Neural cell (in vitro differentiated cells): ENCODE data around the gene APOL5. TPM values are rescaled to one million over a fixed set of nuclear protein-coding genes. Genes with fewer than 3 reads are reported as not detected.

ENCODE experiments used
- H2AFZ ChIP-seq: fragments of 200-600, 300-800 bp; sonication (generic), shearing (Covaris generic); 2 replicates; pipeline ENCODE4 v1.6.0; 2014; ENCODE audit warnings: low read depth, mild to moderate bottlenecking, antibody characterized with exemption, low read length, moderate library complexity
- H3F3A ChIP-seq: fragments of 200-600 bp; shearing (Covaris generic); 2 replicates; pipeline ENCODE4 v1.6.1; 2016; ENCODE audit warnings: mild to moderate bottlenecking, moderate library complexity, mixed read lengths, antibody characterized with exemption, low read length; ENCODE audit not compliant: insufficient read depth, poor library complexity, severe bottlenecking
- H3K27ac ChIP-seq: fragments of 200-600, 300-800 bp; sonication (generic), shearing (Covaris generic); 2 replicates; pipeline ENCODE4 v1.5.1; 2014; ENCODE audit warnings: mild to moderate bottlenecking, low read length, moderate library complexity
- H3K27me3 ChIP-seq: fragments of 300-800, 200-600 bp; sonication (generic), shearing (Covaris generic); 2 replicates; pipeline ENCODE4 v1.6.0; 2014; ENCODE audit warnings: mild to moderate bottlenecking, low read depth, low read length, moderate library complexity; ENCODE audit not compliant: insufficient read depth
- H3K36me3 ChIP-seq: fragments of 300-800, 200-600 bp; sonication (generic), shearing (Covaris generic); 2 replicates; pipeline ENCODE4 v1.5.1; 2014; ENCODE audit warnings: mild to moderate bottlenecking, antibody characterized with exemption, low read length, moderate library complexity; ENCODE audit not compliant: insufficient read depth
- H3K4me2 ChIP-seq: fragments of 300-800, 200-600 bp; sonication (generic), shearing (Covaris generic); 2 replicates; pipeline ENCODE4 v1.6.0; 2014; ENCODE audit warnings: mild to moderate bottlenecking, low read length
- H3K4me3 ChIP-seq: fragments of 300-800, 200-600 bp; sonication (generic), shearing (Covaris generic); 2 replicates; pipeline ENCODE4 v1.5.1; 2014; ENCODE audit warnings: mild to moderate bottlenecking, low read length, moderate library complexity
- H3K79me2 ChIP-seq: fragments of 200-600 bp; shearing (Covaris generic); replicated peaks from 2 replicates; pipeline ENCODE4 v1.6.0; 2014; ENCODE audit warnings: mild to moderate bottlenecking, low read length, moderate library complexity; ENCODE audit not compliant: insufficient read depth
- H3K9ac ChIP-seq: fragments of 300-800, 200-600 bp; sonication (generic), shearing (Covaris generic); 2 replicates; pipeline ENCODE4 v1.6.1; 2016; ENCODE audit warnings: mild to moderate bottlenecking, low read length, mixed read lengths
- H3K9me2 ChIP-seq: fragments of 200-600 bp; shearing (Covaris generic); 2 replicates; pipeline ENCODE4 v1.6.1; 2016; ENCODE audit warnings: mild to moderate bottlenecking, low read length, mixed read lengths; ENCODE audit not compliant: insufficient read depth
- H3K9me3 ChIP-seq: fragments of 200-600, 300-800 bp; sonication (generic), shearing (Covaris generic); 2 replicates; pipeline ENCODE4 v1.6.1; 2016; ENCODE audit warnings: mild to moderate bottlenecking, mixed run types, low read length, moderate library complexity, mixed read lengths
- H4K20me1 ChIP-seq: fragments of 200-600 bp; shearing (Covaris generic); 2 replicates; pipeline ENCODE4 v1.6.1; 2016; ENCODE audit warnings: mild to moderate bottlenecking, mixed run types; ENCODE audit not compliant: insufficient read depth
- EP300 ChIP-seq: fragments of 450-650 bp; conservative IDR thresholded peaks from 2 replicates; pipeline ENCODE4 v1.6.1; 2014; ENCODE audit warnings: antibody characterized with exemption, mild to moderate bottlenecking, moderate library complexity; ENCODE audit not compliant: poor library complexity, severe bottlenecking
- EZH2 ChIP-seq: fragments of 200-600, 300-800 bp; shearing (Covaris generic), sonication (generic); IDR thresholded peaks from 2 replicates; pipeline ENCODE4 v1.6.1; 2014; ENCODE audit warnings: antibody characterized with exemption, low read length, borderline replicate concordance, mild to moderate bottlenecking; ENCODE audit not compliant: insufficient read depth, poor library complexity, severe bottlenecking
- MXI1 ChIP-seq: fragments of 450-650 bp; conservative IDR thresholded peaks from 2 replicates; pipeline ENCODE4 v1.6.1; 2014; ENCODE audit warnings: antibody characterized with exemption, mild to moderate bottlenecking; ENCODE audit not compliant: poor library complexity, severe bottlenecking
- POLR2AphosphoS5 ChIP-seq: IDR thresholded peaks from 2 replicates; pipeline ENCODE4 v1.6.1; 2012
- RAD21 ChIP-seq: fragments of 450-650 bp; conservative IDR thresholded peaks from 2 replicates; pipeline ENCODE4 v1.6.1; 2014; ENCODE audit warnings: antibody characterized with exemption, mild to moderate bottlenecking, moderate library complexity
- SMC3 ChIP-seq: fragments of 450-650 bp; conservative IDR thresholded peaks from 2 replicates; pipeline ENCODE4 v1.6.1; 2014; ENCODE audit warnings: antibody characterized with exemption, mild to moderate bottlenecking, moderate library complexity; ENCODE audit not compliant: poor library complexity
- TAF1 ChIP-seq: IDR thresholded peaks from 2 replicates; pipeline ENCODE4 v1.6.1; 2012; ENCODE audit warnings: low read depth
- polyA plus RNA-seq: library from polyadenylated mRNA; depleted of rRNA; stranded (reverse); fragments of >200 nt; gene quantifications from 2 replicates; pipeline ENCODE4 v1.2.3, GENCODE V29; 2014
- TF ChIP-seq, protein P1 (sequence below): fragments of 450-650 bp; IDR thresholded peaks from 2 replicates; pipeline ENCODE4 v1.5.1; 2014; ENCODE audit warnings: antibody characterized with exemption, mild to moderate bottlenecking, moderate library complexity; ENCODE audit not compliant: poor library complexity, severe bottlenecking
- TF ChIP-seq, protein P2 (sequence below): IDR thresholded peaks from 2 replicates; pipeline ENCODE4 v1.6.1; 2012; ENCODE audit warnings: borderline replicate concordance

APOL5 gene
- polyA plus RNA-seq, 1 donor from 2014 or later: not detected

DNA sequence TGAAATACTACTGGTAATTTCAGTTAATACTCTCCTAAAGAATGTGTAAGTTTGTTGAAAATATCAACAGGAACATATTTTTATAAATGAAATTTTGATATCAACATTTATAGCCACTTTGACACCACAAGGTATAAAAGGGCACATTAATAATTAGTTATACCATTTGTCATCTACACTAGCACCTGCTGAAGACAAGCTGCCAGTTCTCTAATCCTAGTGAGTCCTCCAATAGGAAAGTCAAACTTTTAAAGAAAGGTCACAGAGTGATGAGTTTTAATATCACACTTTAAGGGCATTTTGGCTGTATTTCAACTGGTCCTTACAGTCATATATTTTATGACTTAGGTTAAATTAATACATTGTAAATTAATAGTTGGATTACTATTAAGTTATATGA lies 52.3 kb downstream of the APOL5 start:
- Histone ChIP-seq H3K4me3 (no peak overlapping the region), H2AFZ (no peak overlapping the region), H3K79me2 (peaks cover 9% of the 10 kb centered on the region), H3K36me3 (peaks cover 11% of the 10 kb centered on the region), H3F3A (no peaks in the 10 kb centered on the region), H3K9me2 (no peaks in the 10 kb centered on the region), H4K20me1 (peaks cover 2% of the 10 kb centered on the region), H3K27me3 (no peaks in the 10 kb centered on the region), H3K9ac (no peak overlapping the region), H3K4me2 (no peak overlapping the region), H3K9me3 (no peaks in the 10 kb centered on the region), H3K27ac (no peak overlapping the region)
- TF ChIP-seq RAD21: no peak
- TF ChIP-seq MXI1: no peak
- no peak for TF ChIP-seq TAF1
- no peak for TF ChIP-seq EP300

DNA sequence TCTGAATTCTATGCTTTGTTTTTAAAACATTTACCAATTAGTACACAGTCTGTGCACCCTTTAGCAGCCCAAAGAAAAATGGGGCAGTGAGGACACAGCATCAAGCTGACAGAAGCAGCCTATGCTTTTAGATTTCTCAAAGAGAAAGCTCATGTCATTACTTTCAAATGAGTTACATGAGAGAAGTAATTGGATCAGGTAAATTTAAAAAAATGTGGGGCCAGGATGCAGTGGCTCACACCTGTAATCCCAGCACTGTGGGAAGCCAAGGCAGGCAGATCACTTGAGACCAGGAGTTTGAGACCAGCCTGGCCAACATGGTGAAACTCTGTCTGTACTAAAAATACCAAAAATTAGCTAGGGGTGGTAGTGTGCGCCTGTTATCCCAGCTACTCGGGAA lies 57.7 kb downstream of the APOL5 start:
- no peak overlapping the region for H3K9ac ChIP-seq
- no peaks in the 10 kb centered on the region for H3K9me3 ChIP-seq
- H3K79me2 ChIP-seq: peaks cover 9% of the 10 kb centered on the region
- no peak overlapping the region for H3K27ac ChIP-seq
- H3K4me3 ChIP-seq: no peak overlapping the region
- no peak overlapping the region for H3K4me2 ChIP-seq
- H3K9me2 ChIP-seq: no peaks in the 10 kb centered on the region
- peaks cover 11% of the 10 kb centered on the region for H4K20me1 ChIP-seq
- no peaks in the 10 kb centered on the region for H3K27me3 ChIP-seq
- H3K36me3 ChIP-seq: peaks cover 11% of the 10 kb centered on the region
- TF ChIP-seq TAF1: no peak
- no peaks in the 10 kb centered on the region for H3F3A ChIP-seq
- H2AFZ ChIP-seq: no peak overlapping the region

DNA sequence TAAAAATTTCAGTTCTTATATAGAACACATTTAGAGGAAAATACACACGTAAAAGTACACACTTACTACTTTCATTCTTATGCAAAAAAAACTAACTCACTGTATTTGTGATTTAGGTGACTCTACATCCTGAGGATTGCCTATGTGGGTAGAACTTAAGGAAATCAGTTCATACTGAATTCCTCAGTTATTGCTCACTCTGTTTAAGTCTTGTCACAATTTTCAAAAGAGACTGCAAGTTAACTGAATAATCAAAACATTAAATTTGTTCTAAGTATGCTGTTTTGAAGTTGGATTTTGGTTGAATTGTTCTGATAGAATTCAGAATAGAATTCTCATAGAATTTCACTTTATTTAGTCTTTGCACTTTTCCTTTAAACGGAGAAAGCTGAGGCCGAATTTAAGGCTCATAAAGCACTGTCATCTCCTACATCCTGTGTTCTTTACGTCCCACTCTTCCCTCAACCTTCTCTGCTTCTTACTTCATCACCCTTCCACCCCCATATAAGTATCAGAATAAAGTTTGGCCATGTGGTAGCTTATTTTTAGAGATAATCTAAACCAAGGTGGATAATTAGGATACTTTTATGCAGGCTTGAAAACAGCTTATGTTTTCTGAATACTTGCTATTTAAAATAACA lies 59.8 kb downstream of the APOL5 start:
- Histone ChIP-seq H4K20me1 (peaks cover 17% of the 10 kb centered on the region), H3K9me2 (no peaks in the 10 kb centered on the region), H3K27me3 (no peaks in the 10 kb centered on the region), H3K4me3 (no peak overlapping the region), H3K9ac (no peak overlapping the region), H3K79me2 (peaks cover 19% of the 10 kb centered on the region), H3F3A (no peaks in the 10 kb centered on the region), H2AFZ (no peak overlapping the region), H3K9me3 (no peaks in the 10 kb centered on the region), H3K27ac (no peak overlapping the region), H3K4me2 (no peak overlapping the region), H3K36me3 (peaks cover 16% of the 10 kb centered on the region)
- no peak for TF ChIP-seq MXI1
- no peak for TF ChIP-seq EZH2
- TF ChIP-seq SMC3: no peak
- TF ChIP-seq, protein P1, sequence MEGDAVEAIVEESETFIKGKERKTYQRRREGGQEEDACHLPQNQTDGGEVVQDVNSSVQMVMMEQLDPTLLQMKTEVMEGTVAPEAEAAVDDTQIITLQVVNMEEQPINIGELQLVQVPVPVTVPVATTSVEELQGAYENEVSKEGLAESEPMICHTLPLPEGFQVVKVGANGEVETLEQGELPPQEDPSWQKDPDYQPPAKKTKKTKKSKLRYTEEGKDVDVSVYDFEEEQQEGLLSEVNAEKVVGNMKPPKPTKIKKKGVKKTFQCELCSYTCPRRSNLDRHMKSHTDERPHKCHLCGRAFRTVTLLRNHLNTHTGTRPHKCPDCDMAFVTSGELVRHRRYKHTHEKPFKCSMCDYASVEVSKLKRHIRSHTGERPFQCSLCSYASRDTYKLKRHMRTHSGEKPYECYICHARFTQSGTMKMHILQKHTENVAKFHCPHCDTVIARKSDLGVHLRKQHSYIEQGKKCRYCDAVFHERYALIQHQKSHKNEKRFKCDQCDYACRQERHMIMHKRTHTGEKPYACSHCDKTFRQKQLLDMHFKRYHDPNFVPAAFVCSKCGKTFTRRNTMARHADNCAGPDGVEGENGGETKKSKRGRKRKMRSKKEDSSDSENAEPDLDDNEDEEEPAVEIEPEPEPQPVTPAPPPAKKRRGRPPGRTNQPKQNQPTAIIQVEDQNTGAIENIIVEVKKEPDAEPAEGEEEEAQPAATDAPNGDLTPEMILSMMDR: no peak
- TF ChIP-seq TAF1: no peak
- TF ChIP-seq, protein P2, sequence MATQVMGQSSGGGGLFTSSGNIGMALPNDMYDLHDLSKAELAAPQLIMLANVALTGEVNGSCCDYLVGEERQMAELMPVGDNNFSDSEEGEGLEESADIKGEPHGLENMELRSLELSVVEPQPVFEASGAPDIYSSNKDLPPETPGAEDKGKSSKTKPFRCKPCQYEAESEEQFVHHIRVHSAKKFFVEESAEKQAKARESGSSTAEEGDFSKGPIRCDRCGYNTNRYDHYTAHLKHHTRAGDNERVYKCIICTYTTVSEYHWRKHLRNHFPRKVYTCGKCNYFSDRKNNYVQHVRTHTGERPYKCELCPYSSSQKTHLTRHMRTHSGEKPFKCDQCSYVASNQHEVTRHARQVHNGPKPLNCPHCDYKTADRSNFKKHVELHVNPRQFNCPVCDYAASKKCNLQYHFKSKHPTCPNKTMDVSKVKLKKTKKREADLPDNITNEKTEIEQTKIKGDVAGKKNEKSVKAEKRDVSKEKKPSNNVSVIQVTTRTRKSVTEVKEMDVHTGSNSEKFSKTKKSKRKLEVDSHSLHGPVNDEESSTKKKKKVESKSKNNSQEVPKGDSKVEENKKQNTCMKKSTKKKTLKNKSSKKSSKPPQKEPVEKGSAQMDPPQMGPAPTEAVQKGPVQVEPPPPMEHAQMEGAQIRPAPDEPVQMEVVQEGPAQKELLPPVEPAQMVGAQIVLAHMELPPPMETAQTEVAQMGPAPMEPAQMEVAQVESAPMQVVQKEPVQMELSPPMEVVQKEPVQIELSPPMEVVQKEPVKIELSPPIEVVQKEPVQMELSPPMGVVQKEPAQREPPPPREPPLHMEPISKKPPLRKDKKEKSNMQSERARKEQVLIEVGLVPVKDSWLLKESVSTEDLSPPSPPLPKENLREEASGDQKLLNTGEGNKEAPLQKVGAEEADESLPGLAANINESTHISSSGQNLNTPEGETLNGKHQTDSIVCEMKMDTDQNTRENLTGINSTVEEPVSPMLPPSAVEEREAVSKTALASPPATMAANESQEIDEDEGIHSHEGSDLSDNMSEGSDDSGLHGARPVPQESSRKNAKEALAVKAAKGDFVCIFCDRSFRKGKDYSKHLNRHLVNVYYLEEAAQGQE: no peak
- TF ChIP-seq POLR2AphosphoS5: no peak
- no peak for TF ChIP-seq EP300
- TF ChIP-seq RAD21: no peak

Other genes starting within 250 kb of the APOL5 start
- gene RASD2, start 177.0 kb upstream of the APOL5 start, polyA plus RNA-seq: 0.14 and 0.40 TPM in 2 replicates
- gene MB, start 100.5 kb upstream of the APOL5 start, polyA plus RNA-seq: 0.51 TPM in 1 of 2 replicates, not detected in the other
- not detected in 2 replicates for gene APOL6, start 69.4 kb upstream of the APOL5 start, polyA plus RNA-seq